GM20000 (cell line): Measurements from ENCODE around the gene ADGRF4.
"Not testable (repeated sequence)": the region's sequence is repeated elsewhere in the genome, so short reads cannot be mapped to it uniquely, and the experiment has no call there.

Source experiments
- DNase-seq: peaks from one replicate; pipeline ENCODE4 v3.0.0; 2012; ENCODE audit warnings: low spot score
- TF ChIP-seq, protein P1 (sequence below): IDR thresholded peaks from 2 replicates; pipeline ENCODE4 v1.5.1; 2012; ENCODE audit warnings: mild to moderate bottlenecking, control low read depth; ENCODE audit errors: extremely low read depth, missing control alignments

Gene ADGRF4

DNA sequence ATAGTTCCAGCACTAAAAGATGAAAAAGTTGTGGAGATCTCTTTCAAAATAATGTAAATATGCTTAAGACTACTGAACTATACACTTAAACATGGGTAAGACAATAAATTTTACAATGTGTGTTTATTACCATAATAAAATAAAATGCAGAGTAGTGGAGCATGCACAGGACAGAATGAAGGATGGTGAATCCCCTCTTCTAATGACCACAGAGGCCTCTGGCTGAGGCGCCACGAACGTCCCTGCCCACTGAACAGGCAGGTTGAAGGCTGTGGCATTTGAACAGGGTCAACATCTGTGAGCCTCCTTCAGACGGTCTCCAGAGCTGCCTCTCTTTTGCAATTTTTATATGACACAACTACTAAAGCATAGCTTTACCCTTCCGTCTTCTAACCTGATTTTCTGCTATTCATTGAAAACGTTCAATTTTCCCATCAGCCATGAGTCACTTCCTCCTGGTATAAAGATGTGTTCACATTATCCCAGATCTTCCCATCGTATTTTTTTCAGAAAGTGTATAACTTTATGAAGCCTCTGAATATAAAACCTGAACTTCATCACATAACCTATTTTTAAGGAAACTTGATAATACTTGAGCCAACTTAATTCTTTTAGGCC lies 37.8 kb downstream of the ADGRF4 start:
- TF ChIP-seq, protein P1, sequence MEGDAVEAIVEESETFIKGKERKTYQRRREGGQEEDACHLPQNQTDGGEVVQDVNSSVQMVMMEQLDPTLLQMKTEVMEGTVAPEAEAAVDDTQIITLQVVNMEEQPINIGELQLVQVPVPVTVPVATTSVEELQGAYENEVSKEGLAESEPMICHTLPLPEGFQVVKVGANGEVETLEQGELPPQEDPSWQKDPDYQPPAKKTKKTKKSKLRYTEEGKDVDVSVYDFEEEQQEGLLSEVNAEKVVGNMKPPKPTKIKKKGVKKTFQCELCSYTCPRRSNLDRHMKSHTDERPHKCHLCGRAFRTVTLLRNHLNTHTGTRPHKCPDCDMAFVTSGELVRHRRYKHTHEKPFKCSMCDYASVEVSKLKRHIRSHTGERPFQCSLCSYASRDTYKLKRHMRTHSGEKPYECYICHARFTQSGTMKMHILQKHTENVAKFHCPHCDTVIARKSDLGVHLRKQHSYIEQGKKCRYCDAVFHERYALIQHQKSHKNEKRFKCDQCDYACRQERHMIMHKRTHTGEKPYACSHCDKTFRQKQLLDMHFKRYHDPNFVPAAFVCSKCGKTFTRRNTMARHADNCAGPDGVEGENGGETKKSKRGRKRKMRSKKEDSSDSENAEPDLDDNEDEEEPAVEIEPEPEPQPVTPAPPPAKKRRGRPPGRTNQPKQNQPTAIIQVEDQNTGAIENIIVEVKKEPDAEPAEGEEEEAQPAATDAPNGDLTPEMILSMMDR, result no peak
- DNase-seq, result no peak

- DNase-seq, result no peak
- TF ChIP-seq, protein P1, result no peak
These were observed 39.0 kb downstream of the ADGRF4 start for GRCh38 chr6:47737406-47737805.

DNA sequence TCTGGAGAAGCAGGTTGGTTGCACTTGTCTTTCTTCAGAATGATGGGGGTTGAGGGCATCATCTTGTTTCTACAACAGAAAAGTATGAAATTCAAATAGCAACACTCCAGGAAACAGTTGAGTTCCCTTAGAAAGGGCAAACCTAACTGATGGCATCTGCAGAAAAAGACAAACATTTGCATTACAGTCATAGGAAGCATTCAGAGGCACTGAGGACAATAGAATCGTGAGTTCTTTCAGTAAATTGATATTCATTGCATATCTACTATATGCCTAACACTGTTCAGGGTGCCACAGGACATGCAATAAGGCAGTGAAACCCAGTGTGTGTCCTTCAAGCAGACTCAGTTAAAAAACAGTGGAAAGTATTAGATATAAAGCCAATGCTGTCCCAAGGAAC lies 42.3 kb downstream of the ADGRF4 start:
- TF ChIP-seq, protein P1, result no peak

GRCh38 chr6:47741807-47742206 lies 43.4 kb downstream of the ADGRF4 start:
- peak; percentile 14 for DNase-seq
- TF ChIP-seq, protein P1, result no peak

More for the DNA sequence above, 42.3 kb downstream of the ADGRF4 start:
- no peak for DNase-seq

DNA sequence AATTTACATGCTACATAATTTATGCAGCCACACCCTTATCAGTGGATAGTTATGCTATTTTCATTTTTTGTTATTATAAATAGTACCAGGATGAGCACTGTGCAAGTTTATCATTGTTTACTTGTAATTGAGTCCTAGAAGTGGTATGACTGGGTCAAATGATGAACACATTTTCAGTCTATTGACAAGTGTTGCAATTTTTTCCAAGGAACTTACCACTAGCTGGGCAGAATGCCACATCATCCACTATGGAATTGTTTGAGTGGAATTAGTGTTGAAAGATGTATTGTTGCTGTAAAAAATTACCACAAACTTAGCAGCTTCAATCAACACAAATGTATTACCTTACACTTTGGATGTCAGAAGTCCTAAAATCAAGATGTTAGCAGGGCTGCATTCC lies 45.4 kb downstream of the ADGRF4 start:
- TF ChIP-seq, protein P1, result no peak
- no peak for DNase-seq

DNA sequence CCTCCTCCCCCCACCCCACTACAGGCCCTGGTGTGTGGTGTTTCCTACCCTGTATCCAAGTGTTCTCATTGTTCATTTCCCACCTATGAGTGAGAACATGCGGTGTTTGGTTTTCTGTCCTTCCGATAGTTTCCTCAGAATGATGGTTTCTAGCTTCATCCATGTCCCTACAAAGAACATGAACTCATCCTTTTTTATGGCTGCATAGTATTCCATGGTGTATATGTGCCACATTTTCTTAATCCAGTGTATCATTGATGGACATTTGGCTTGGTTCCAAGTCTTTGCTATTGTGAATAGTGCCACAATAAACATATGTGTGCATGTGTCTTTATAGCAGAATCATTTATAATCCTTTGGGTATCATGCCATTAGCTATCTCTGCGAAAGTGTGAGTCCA lies 46.9 kb downstream of the ADGRF4 start:
- DNase-seq, result not testable (repeated sequence)

GRCh38 chr6:47749757-47750156 lies 51.4 kb downstream of the ADGRF4 start:
- no peak for DNase-seq
- TF ChIP-seq, protein P1, result no peak

- TF ChIP-seq, protein P1, result no peak
- no peak for DNase-seq
These were observed 54.4 kb downstream of the ADGRF4 start for GRCh38 chr6:47752801-47753200.
